Measurements from ENCODE around the gene BNC2. TPM values are rescaled to one million over a fixed set of nuclear protein-coding genes. Genes with fewer than 3 reads are reported as not detected.

Gene BNC2
- total RNA-seq, 2 donors from 2014 or later: 1.0 to 5.5 TPM

GRCh38 chr9:16563446-16563845, 307.0 kb downstream of the BNC2 start:
- Mint-ChIP-seq H3K4me1 (ENCODE audit: low read depth in 2 of 2) (peaks cover 0 to 6% of the 10 kb centered on the region in 2 donors), H3K27ac (no peak overlapping the region), H3K9me3 (no peaks in the 10 kb centered on the region), H3K4me3 (no peak overlapping the region), H3K27me3 (no peaks in the 10 kb centered on the region), H3K36me3 (no peaks in the 10 kb centered on the region)
- ATAC-seq (no peak), DNase-seq (ENCODE audit: low spot score) (no peak)

DNA sequence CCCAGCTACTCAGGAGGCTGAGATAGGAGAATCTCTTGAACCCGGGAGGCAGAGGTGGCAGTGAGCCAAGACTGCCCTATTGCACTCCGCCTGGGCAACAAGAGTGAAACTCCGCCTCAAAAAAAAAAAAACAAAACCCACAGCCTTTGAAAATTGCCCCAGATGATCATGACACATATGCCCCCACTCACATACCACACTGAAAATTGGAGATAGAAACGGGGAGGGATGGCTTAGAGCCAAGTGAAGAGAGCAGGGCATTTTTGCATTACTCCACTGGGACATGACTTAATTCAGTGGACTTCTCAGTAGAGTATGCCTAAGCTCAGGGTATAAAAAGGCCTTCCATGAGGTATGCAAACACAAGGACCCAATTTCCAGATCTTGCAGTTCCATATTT, 309.3 kb downstream of the BNC2 start:
- DNase-seq (ENCODE audit: low spot score) (no peak), ATAC-seq (no peak)
- no peak overlapping the region for H3K4me3 Mint-ChIP-seq
- H3K9me3 Mint-ChIP-seq: no peaks in the 10 kb centered on the region
- no peak overlapping the region for H3K27ac Mint-ChIP-seq
- H3K4me1 Mint-ChIP-seq (ENCODE audit: low read depth in 2 of 2): peaks cover 0 to 8% of the 10 kb centered on the region in 2 donors
- H3K36me3 Mint-ChIP-seq: no peaks in the 10 kb centered on the region
- H3K27me3 Mint-ChIP-seq: no peaks in the 10 kb centered on the region

DNA sequence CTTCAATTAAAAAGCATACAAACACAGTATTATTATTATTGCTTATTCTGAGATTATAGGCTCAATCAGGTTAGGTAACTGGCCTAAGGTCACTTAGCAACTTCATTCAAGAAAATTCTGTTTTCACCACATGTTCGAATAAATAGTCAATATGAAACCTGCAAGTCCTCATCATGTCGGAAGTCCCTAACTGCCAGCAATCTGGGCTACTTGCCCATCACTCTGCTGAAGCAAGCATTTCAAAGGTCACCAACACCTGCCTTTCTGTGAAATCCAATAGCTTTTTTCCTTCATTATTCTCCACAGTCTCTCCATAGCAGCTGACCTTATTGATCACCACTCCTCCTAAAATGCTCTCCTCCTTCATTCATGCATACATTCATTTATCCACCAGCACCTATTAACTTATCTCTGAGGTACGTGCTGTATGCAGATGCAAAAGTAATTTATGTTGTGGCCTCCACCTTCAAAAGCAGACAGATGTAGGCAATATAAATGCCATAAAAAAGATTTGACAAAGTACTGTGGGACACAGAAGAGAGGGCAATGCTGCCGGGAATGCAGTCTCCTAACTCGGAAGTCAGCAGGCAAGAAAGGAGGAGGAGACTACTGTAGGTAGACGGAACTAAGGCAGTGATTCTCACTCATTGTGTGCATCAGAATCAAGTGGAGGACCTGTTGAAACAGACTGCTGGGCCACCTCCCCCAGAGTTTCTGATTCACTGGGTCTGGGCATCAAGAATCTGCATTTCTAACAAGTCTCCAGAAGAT, 310.9 kb downstream of the BNC2 start:
- no peak for DNase-seq (ENCODE audit: low spot score)
- Mint-ChIP-seq H3K9me3 (no peaks in the 10 kb centered on the region), H3K27me3 (no peaks in the 10 kb centered on the region), H3K4me3 (no peak overlapping the region), H3K27ac (no peak overlapping the region), H3K4me1 (ENCODE audit: low read depth in 2 of 2) (peaks cover 0 to 7% of the 10 kb centered on the region in 2 donors), H3K36me3 (no peaks in the 10 kb centered on the region)
- ATAC-seq: no peak

DNA sequence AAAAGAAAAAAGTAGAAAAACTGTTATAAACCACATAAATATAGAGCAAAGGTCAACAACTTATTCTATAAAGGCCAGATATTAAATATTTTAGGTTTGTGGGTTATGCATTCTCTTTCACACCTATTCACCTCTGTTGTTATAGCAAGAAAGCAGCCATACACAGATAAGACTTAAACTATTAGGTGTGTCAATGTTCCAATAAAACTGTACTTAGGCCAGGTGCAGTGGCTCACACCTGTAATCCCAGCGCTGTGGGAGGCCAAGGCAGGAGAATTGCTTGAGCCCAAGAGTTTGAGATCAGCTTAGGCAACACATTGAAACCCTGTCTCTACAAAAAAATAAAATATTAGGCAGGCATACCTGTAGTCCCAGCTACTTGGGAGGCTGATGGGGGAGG, 314.7 kb downstream of the BNC2 start:
- Mint-ChIP-seq H3K27me3 (no peaks in the 10 kb centered on the region), H3K27ac (no peak overlapping the region), H3K9me3 (no peaks in the 10 kb centered on the region), H3K36me3 (no peaks in the 10 kb centered on the region), H3K4me3 (no peak overlapping the region), H3K4me1 (ENCODE audit: low read depth in 2 of 2) (peaks cover 0 to 11% of the 10 kb centered on the region in 2 donors)
- DNase-seq (ENCODE audit: low spot score) (no peak), ATAC-seq (no peak)

DNA sequence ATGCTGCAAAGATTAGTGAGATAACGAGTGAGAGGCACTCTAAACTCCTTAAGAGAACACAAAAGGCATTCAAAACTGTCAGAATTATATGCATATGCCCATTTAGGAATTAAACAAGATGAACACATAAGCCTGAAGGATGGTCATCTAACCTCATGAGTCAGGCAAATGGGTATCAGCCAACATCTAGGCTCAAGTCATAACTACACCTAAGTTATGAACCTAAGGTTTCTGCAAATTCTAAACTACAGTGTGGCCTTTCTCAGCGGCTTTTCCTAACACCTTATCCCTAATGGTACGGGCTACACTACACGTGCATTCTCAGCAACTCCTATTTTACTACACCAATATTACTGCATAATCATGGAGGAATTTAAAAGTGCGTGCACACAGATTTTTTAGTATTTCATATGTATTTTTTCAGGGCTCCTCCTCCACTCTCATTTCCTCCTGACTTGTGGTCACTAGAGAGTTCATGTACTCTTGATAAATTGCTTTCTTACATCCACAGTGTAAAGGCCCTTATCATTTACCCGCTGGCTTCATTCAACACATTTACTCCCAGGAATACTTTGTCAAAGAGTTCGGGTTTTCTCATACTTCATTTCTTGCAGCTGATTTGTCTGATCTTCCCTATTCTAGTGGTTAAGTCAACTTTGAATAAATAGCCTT, 316.5 kb downstream of the BNC2 start:
- H3K27ac Mint-ChIP-seq: no peak overlapping the region
- no peaks in the 10 kb centered on the region for H3K27me3 Mint-ChIP-seq
- ATAC-seq: no peak
- no peak overlapping the region for H3K4me3 Mint-ChIP-seq
- no peak for DNase-seq (ENCODE audit: low spot score)
- no peaks in the 10 kb centered on the region for H3K36me3 Mint-ChIP-seq
- peaks cover 0 to 8% of the 10 kb centered on the region in 2 donors for H3K4me1 Mint-ChIP-seq (ENCODE audit: low read depth in 2 of 2)
- no peaks in the 10 kb centered on the region for H3K9me3 Mint-ChIP-seq

- H3K9me3 Mint-ChIP-seq: no peaks in the 10 kb centered on the region
- H3K36me3 Mint-ChIP-seq: no peaks in the 10 kb centered on the region
- DNase-seq (ENCODE audit: low spot score): no peak
Observed at GRCh38 chr9:16552252-16552651, 318.2 kb downstream of the BNC2 start.

GRCh38 chr9:16551692-16552091, 318.8 kb downstream of the BNC2 start:
- Mint-ChIP-seq H3K4me3 (no peak overlapping the region), H3K27ac (no peak overlapping the region), H3K27me3 (no peaks in the 10 kb centered on the region), H3K9me3 (no peaks in the 10 kb centered on the region), H3K4me1 (ENCODE audit: low read depth in 2 of 2) (peaks cover 0 to 11% of the 10 kb centered on the region in 2 donors), H3K36me3 (no peaks in the 10 kb centered on the region)
- ATAC-seq (no peak), DNase-seq (ENCODE audit: low spot score) (no peak)

More at GRCh38 chr9:16552252-16552651, 318.2 kb downstream of the BNC2 start:
- no peak overlapping the region for H3K27ac Mint-ChIP-seq
- H3K4me3 Mint-ChIP-seq: no peak overlapping the region
- H3K27me3 Mint-ChIP-seq: no peaks in the 10 kb centered on the region
- peaks cover 0 to 11% of the 10 kb centered on the region in 2 donors for H3K4me1 Mint-ChIP-seq (ENCODE audit: low read depth in 2 of 2)
- ATAC-seq: no peak

- Mint-ChIP-seq H3K36me3 (no peaks in the 10 kb centered on the region), H3K27ac (no peak overlapping the region), H3K4me3 (no peak overlapping the region), H3K4me1 (ENCODE audit: low read depth in 2 of 2) (peaks cover 18 to 31% of the 10 kb centered on the region in 2 donors), H3K27me3 (no peaks in the 10 kb centered on the region), H3K9me3 (no peaks in the 10 kb centered on the region)
- no peak for ATAC-seq
- no peak for DNase-seq (ENCODE audit: low spot score)
Observed at GRCh38 chr9:16545639-16546038, 324.8 kb downstream of the BNC2 start.

DNA sequence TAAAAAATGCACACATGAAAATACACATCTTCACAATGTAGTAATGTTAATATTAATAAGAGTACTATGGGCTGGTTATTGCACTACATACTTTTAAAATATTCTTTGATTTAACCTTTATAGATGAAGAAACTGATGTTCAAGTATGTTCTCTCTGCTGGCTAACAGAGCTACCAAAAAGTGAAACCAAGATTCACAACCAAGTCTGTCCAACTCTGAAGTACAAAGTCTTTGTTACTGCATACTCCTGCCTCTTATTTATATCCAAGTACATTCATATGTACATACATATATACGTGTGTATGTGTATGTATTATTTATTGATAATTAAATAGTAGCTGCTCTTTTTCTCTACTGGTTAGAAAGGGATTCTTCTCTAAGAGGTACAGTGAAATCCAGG, 325.6 kb downstream of the BNC2 start:
- H3K27me3 Mint-ChIP-seq: no peaks in the 10 kb centered on the region
- no peak overlapping the region for H3K27ac Mint-ChIP-seq
- DNase-seq (ENCODE audit: low spot score): no peak
- ATAC-seq: no peak
- no peaks in the 10 kb centered on the region for H3K9me3 Mint-ChIP-seq
- peaks cover 18 to 32% of the 10 kb centered on the region in 2 donors for H3K4me1 Mint-ChIP-seq (ENCODE audit: low read depth in 2 of 2)
- H3K36me3 Mint-ChIP-seq: no peaks in the 10 kb centered on the region
- H3K4me3 Mint-ChIP-seq: no peak overlapping the region

DNA sequence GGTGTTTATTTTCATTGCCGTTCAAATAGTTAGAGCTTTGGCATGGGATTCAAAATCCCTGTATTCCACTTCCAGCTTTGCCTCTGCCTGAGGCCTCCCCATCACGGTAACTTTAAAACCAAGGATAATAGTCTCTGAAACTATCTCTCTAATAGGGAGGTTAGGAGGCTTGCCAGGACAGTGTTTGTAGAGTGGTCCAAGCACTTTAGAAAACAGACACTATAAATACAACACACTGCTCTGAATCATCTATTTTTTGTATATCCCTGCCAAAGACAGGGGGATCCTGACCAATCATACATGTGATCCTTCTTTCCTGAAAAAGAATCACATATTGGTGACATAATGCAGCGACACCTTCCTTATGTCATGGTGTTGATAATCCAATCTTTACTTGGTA, 326.8 kb downstream of the BNC2 start:
- Mint-ChIP-seq H3K4me3 (no peak overlapping the region), H3K36me3 (no peaks in the 10 kb centered on the region)

DNA sequence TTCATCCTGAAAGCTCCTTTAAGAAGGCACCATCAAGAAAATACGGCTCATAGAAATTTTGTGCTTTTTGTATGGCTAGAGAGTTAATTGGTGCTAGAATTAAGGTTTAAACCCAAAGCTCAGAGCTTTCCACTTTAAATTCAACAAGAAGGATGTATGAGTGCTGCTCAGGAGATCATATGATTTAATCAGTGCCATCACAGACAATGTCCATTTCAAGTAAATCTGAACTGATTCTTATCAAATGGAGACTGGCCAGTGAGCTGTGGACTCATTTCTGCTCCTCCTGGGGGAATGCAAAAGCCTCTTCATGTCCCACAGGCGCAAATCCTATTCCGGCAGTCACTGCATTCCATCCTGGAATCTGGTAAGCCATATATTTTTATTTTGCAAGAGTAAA, 327.2 kb downstream of the BNC2 start:
- H3K36me3 Mint-ChIP-seq: no peaks in the 10 kb centered on the region
- no peak for ATAC-seq

More for the DNA sequence above, 326.8 kb downstream of the BNC2 start:
- H3K27ac Mint-ChIP-seq: no peak overlapping the region
- DNase-seq (ENCODE audit: low spot score) (no peak), ATAC-seq (no peak)
- H3K9me3 Mint-ChIP-seq: no peaks in the 10 kb centered on the region
- H3K4me1 Mint-ChIP-seq (ENCODE audit: low read depth in 2 of 2): peaks cover 18 to 30% of the 10 kb centered on the region in 2 donors
- no peaks in the 10 kb centered on the region for H3K27me3 Mint-ChIP-seq

DNA sequence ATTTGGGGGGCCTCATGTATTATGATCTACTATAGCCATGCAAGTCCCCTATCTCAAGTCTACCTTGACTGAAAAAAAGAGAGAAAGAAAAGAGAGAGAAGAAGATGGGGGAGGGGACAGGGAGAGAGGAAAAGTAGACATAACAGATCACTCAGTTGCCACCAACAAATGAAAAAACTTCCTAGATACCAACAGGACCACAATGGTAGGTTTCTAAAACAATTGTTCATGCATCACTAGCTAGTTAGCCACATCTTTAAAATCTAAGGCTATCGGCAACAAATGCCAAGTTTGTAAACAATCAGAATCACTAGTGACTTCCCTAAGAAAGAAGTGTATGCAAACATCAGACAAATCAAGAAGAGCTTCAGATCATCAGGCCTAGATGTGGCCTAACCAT, 328.2 kb downstream of the BNC2 start:
- Mint-ChIP-seq H3K9me3 (no peaks in the 10 kb centered on the region), H3K27ac (peak overlapping the region in 1 of 2 donors; percentile 57), H3K4me1 (ENCODE audit: low read depth in 2 of 2) (peaks cover 18 to 27% of the 10 kb centered on the region in 2 donors), H3K4me3 (peak overlapping the region; percentile 21), H3K36me3 (no peaks in the 10 kb centered on the region), H3K27me3 (no peaks in the 10 kb centered on the region)
- ATAC-seq: no peak
- DNase-seq (ENCODE audit: low spot score): no peak

More for the DNA sequence above, 327.2 kb downstream of the BNC2 start:
- H3K27me3 Mint-ChIP-seq: no peaks in the 10 kb centered on the region
- no peak overlapping the region for H3K27ac Mint-ChIP-seq
- no peak overlapping the region for H3K4me3 Mint-ChIP-seq
- peaks cover 18 to 30% of the 10 kb centered on the region in 2 donors for H3K4me1 Mint-ChIP-seq (ENCODE audit: low read depth in 2 of 2)
- H3K9me3 Mint-ChIP-seq: no peaks in the 10 kb centered on the region
- no peak for DNase-seq (ENCODE audit: low spot score)

GRCh38 chr9:16540743-16541613, 329.5 kb downstream of the BNC2 start:
- Mint-ChIP-seq H3K27ac (peak overlapping the region in 1 of 2 donors; percentile 57), H3K36me3 (no peaks in the 10 kb centered on the region), H3K4me3 (no peak overlapping the region), H3K4me1 (ENCODE audit: low read depth in 2 of 2) (peaks cover 18 to 27% of the 10 kb centered on the region in 2 donors), H3K27me3 (no peaks in the 10 kb centered on the region), H3K9me3 (no peaks in the 10 kb centered on the region)
- no peak for DNase-seq (ENCODE audit: low spot score)
- no peak for ATAC-seq

All from natural killer cell treated with Interleukin-12 subunit alpha and Interleukin-12 subunit beta and Interleukin-15 and Interleukin-18, amount 100 ng/mL, for 72 hours (primary cell).